ENCODE results near the gene CHIT1.
"Not testable (repeated sequence)": the region's sequence is repeated elsewhere in the genome, so short reads cannot be mapped to it uniquely, and the experiment has no call there.

The CHIT1 gene

DNA sequence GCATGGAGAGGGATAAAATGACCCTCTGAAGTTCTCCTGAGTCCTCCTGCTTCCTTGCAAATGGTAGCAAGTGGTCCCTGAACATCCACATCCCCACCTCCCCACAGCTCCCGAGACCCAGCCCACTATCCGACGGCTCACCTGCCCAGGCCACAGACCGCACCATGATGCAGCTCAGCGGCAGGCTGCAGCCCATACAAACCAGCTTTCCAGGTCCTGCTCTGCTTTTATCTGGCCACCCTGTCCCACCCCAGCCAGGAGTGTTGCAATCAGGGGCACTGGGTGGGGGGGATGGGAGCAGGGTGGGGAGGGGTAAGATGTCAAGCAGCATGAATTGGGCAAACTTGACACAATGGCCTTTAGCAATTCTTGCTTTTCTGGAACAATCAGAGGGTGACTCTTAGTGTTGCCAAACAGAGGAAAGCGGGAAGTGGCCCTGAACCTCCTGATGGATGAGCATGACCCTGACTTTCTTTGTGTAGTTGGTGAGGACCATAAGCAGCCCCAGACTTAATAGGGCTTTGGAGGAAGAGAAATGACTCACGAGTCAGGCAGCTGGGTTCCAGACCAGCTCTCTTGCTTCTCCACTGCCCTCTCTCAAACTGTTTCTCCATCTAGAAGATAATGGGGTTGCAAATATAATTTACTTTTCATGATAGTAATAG, at the start of gene CHIT1:
CHIT1 (minus strand) TSS at position 203 of the 665 bp plus-strand sequence; CDS start at position 166, 37 bp downstream.
- DNase-seq (ENCODE audit: low read depth), result no peak

DNA sequence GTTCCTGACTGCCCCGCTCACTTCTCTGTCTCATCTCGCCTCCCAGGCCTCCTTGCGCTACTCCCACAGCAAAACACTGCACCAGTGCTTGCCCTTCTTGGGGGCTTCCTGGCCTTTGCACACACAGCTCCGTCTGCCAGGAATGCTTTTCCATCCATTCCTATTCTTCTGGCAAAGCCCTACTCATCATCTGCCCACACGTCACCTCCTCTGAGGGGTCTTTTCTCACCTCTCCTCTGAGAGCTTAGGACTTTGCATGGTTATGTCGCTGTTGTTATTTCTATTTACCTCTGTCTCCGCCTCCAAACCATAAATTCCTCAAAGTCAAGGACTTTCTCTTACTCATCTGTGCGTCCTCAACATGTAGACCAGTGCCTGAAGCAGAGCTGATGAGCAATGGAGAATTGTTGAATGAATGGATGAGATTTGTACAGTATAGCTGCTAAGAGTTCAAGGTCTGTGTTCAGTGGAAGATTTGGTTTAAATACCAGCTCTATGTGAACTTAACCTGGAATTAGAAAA, 49.5 kb upstream of the CHIT1 start:
- DNase-seq (ENCODE audit: low read depth), result no peak

DNA sequence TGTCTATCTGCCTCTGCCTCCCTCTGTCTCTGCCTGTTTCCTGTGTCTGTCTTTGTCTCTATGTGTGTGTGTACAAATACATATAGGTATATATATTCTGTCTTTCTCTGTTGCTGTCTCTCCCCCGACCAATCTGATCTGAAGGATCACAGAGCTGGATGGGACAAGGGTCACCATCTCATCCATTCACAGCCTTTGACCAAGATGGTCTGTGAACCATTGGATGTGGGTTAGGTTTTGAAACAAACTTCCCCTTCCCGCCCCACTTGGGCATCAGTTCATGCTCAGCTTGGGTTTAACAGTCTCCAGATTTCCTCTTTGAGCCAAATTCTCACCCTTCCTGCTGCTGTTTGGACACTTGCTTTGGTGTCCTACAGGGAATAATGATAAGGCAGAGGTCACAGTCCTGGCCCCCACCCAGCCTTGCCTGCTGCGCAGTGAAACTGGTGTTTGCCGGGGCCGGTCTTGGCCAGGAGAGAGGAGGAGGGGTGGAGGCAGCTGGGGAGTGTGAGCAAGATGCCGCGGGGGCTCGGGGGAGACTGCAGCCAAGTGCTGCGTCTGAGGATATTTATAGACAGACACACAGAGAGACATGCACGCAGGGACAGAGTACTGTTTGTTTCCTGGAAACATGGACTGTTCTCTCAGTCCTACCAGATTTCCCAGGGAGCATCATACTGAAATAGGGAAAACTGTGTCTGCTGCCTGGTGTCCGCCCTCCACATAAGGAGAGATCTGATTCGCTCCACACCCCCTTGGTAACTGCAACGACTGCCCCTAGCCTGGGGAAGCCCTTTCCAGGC, 48.8 kb upstream of the CHIT1 start:
- no peak for DNase-seq (ENCODE audit: low read depth)

DNA sequence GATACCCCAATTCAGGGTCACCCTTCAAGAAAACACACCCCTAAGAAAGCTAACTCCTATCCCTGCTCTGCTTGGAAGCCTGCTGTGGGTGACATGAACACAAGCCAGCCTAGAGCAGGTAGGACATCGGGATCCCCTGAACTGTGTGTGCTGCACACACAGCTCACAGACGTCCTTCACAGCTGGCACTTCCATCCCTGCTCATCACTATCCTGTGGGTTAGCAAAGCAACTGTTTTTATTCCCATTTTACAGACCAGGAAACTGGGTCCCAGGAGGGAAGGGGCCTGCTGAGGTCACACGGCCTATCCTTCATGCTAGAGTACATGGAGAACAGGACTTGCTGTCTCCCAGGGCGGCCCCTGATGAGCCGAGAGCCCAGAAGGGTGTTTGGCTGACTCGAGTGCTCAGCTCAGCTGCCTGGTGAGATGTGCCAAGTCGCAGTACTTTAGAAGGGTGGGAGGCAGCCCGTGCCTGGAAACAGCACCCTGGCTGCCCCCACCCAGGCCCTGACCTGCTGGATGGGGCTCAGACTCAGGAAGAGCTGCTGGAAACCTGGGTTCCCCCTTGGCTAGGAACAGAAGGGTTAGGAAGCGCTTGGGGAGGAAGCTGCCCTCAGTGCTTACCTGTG, 47.6 kb upstream of the CHIT1 start:
- DNase-seq (ENCODE audit: low read depth), result no peak

DNA sequence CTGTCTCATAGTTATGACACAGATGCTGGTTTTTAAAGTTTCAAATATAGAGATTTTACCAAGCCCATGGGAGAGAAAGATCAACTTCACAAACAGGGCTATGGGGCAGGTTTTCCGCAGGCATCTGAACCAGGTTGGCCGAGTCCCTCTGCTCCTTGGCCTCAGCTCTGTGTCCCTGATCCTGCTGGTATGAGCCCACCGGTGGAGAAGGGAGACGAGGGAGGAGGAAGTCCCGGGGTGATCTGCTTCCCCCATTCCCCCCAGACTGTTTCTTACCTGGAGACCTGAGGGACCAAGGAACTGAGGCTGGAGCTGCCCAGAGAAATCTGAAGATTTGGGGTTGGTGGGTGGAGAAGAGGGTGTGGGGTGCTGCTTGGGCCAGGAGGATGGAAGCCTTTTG, 46.9 kb upstream of the CHIT1 start:
- DNase-seq (ENCODE audit: low read depth), result no peak

DNA sequence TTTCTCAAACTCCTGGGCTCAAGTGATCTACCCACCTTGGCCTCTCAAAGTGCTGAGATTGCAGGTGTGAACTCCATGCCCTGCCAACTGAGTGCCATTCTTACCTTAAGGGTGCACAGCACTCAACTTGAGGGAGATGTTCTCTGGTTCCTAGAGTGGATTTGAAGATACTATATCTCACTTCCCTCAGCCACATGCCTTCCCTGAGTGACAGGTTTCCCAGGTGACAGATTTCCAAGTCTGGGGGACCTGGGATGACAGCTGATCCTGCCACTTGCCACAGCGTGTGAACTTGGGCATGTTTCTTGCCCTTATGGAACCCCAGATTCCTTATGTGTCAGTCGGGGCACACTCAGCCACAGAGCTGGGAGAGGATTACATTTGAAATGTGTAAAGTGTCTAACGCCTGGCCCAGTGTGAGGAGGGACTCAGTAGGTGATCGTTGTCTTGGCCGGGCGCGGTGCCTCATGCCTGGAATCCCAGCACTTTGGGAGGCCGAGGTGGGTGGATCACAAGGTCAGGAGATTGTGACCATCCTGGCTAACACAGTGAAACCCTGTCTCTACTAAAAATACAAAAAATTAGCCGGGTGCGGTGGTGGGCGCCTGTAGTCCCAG, 46.3 kb upstream of the CHIT1 start:
- DNase-seq (ENCODE audit: low read depth), result no peak

DNA sequence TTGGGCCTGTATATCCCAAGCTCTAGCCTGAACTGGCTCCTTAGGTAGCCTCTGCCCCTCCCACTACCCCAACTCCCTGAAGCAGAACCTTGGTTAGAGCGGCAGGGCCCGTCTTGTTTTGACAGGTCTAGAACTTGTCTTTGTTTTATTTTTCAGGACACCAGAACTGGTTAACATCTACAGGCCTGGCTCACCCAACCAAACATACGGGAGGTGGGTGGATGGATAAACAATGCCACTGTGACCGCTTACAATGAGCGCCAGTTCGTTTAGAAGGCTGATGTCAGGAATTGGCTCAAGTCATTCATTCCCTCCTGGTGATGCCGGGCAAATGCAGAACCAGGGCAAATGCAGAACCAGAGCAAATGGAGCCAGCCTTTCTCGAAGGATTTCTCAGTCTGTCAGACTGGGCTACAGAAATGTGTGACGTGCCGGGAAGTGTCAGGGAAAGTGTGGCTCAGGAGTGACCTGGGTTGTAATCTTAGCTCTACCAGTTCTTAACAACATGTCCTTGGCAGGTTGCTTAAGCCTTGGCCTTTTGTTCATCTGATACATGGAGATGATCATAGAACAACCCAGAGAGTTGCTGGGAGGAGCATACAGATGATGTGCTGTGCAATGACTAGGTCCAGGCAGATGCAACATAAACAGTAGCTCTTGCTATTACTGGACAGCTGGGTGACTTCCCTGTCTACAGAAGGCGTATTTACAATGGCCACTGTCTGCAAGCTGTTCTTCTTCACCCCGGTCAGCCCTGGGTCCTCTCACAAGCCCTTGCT, 45.3 kb upstream of the CHIT1 start:
- no peak for DNase-seq (ENCODE audit: low read depth)

DNA sequence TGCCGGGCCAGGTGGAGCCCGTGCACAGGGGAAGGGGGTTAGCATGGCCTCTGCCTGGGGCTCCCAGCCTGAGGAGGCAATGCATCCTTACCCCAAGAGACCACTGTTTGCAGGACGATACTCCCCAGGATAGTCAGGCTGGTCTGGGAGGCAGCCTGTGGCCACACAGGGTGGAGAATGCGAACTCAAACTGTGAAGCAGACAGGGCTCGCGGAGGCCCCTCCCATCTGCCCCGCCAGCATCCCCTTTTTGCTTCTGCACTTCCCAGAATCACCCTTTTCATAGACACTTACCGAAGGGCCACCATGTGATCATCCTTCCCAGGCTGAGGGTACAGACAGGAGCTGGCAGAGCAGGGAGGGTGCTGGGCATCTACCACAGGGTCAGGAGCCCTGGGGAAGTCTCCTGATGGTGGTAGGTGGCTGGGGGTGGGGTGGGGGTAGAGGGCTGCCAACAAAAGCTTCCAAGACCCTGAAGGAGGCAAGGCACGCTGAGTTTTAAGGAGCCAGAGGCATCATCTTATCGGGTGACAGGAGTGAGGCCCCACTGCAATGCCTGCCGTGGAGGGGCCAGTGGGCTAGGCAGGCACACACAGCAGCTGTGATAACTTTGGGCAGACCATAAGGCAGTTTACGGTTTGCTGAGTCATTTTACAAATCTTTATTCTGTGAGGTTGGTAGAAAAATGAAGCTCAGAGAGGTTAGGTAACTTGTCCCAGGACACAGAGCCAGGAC, 44.6 kb upstream of the CHIT1 start:
- DNase-seq (ENCODE audit: low read depth), result no peak

DNA sequence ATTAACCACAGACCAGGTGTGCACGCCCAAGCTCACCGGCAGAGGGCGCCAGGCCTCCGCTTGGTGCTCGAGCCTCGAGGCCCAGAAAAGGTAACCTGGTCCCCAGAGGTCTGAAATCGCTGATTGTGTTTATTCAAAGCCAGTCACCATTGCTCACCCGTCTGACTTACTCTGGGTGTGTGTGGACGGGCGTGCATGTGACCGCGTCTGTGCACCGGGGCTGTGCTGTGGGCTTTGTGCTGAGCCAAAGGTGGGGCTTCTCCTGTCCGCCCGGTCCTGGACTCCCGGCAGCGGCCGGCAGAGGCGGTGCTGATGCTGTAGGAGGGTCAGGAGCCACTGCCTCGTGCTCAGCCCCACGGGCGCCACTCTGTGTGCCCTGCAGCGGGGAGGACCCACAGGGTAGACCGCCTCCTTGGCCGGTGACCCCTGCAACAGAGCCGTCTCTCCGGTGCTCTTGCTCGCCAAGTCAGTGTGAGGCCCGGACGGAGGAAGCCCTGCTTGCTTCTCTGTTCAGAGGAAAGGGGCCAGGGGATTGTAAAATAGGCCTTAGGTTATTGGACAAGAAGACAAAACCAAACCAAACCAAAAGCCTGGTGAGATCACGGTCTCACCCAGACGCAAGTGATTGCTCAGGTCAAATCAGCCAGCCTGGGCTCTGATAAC, 43.9 kb upstream of the CHIT1 start:
- peak; percentile 81 for DNase-seq (ENCODE audit: low read depth)

DNA sequence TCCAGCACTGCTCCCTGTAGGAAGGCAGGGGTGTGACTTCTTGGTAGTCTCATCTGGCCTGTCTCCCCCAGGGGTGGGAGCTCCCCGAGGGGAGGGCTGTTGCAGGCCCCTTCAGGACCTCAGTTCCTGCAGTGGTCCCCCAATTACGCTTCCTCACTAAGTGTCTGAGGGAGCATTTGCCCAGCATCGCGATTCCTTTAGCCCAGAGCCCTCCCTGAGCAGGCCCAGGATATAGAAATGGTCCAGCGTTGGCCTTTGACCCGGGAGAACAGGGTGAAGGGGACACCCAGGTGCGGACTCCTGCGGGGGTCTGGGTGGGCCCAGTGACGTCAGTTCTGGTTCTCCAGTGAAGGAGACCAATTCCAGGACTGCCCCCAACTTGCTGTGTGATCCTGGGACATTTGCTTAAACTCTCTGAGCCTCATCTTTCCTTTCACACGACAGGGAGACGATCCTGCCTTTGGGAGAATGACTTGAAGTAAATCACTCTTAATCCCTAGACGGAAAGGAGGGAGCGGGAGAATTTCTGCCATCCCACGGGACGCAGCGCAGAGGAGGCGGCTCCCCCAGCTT, 43.2 kb upstream of the CHIT1 start:
- no peak for DNase-seq (ENCODE audit: low read depth)

DNA sequence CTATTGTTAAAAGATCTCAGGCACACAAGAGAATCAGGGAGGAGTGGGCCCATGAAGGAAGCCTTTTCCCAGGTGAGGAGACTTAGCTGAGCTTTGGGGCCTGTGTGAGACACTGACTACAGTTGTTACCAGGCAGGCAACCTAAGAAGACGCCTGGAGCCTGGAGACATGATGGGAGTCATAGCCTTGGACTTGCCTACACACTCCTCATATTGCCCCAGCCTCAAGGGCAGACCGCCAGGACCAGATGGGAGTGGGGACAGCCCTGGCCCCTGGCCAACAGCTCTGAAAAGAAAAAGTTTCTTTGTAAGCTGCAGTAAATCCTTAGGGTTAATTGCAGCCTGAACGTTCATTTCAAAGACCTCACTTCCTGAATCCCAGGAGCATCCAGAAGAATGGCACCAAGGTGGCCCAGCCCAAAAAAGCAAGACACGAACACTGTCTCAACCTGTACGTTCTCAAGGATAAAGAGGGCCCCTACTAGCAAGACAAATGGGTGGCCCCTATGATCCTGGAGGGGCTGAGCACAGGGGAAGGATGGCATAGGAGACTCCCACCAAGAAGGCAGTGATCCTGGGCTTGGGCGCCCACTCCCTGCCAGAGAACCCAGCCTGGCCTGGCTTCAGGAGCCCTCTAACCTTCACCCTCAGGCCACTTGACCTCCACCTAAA, 42.6 kb upstream of the CHIT1 start:
- no peak for DNase-seq (ENCODE audit: low read depth)

DNA sequence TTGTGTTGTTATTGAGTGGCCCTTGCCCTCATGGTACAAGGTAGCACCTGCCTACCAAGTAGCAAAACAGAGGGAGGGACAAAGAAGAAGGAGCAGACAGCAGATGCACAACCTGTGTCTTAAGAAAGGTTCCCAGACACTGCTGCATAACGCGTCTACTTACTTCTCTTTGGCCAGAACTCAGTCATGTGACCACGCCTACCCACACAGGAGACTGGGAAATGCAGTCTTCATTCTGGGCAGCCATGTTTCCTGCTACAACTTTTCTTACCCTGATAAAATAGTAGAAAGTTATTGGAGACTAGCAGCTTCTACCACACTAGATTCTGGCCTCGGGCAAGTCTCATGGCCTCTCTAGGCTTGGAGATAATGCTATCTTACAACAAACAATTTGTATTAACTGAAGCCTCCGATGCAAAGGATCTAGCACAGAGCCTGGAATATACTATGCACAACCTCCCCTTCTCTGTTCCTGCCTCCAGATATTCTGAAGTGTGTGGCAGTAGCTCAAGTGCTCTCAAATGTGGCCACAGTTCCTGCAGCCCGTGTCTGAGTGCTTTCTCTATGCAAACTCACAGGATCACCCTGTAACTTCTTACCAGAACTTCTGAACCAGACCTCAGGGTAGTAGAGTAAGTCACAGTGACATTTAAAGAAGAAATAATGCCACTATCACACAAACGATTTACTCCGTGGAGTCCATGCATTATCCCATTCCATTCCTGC, 41.7 kb upstream of the CHIT1 start:
- no peak for DNase-seq (ENCODE audit: low read depth)

DNA sequence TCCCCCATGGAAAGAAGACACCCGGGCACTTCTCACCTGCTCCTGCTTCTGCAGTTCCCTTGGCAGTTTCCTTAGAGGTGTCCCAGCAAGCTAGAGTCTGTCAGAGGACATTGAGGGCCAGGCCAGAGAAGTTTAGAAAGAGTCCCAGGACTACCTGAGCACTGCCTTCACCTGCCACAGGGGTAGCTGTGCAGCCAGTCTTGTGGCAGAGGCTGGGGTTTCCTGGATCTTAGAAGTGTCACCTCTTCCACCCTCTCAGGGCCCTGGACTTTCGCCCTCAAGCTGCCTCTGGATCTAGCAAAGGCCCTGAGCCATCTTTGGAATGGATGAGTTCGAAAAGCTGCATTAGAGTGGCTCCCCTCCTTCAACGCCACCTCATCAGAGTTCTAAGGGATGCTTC, 41.0 kb upstream of the CHIT1 start:
- no peak for DNase-seq (ENCODE audit: low read depth)

DNA sequence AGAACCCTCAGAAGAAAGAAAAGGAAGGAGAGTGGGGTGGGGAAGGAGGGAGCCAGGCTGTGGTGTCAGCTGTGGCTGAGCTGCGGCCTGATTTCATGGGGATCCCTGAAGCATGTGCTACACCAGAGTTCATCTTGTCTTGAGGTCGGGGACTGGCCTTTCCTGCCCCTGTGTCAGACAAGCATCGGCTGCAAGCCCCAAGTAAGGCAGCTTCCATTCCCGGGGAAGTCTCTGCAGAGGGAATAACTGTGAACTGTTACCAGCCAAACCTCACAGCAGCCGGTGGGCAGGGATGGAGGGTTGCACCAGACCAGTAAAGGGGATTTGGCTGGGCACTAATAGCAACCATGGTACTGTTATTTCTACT, 40.2 kb upstream of the CHIT1 start:
- no peak for DNase-seq (ENCODE audit: low read depth)

DNA sequence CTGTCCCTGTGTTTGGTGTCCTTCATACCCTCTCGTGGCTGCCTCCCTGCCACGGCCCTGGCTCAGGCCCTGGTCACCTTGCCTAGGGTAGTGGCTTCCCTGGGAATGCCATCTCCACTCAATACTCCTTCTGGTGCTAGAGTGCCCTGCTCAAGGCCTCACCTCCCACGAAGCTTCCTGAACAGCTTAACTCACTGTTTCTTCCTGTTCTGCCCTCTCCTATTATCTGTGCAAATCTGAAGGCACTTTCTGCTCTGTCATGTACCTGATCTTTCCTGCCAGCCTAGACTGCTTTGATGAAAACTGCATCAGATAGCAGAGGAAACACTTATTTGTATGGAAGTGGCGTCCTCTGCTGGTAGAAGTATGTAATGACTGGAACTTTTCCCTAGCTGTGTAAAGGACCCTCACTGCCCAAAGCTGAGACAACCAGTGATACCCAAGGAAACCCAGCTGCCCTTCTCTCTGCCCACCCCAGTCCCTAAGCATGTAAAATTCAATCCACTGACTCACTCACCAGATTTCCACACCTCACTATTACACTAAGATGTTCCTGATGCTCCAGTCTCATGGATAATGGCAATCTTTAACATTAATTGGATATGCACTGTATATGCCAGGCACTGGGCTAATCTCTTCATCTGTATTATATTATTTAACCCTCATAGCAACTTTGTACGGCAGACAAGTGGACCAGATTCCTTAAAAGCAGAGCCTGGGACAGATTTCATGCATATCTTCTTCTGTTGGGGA, 39.6 kb upstream of the CHIT1 start:
- DNase-seq (ENCODE audit: low read depth), result no peak

DNA sequence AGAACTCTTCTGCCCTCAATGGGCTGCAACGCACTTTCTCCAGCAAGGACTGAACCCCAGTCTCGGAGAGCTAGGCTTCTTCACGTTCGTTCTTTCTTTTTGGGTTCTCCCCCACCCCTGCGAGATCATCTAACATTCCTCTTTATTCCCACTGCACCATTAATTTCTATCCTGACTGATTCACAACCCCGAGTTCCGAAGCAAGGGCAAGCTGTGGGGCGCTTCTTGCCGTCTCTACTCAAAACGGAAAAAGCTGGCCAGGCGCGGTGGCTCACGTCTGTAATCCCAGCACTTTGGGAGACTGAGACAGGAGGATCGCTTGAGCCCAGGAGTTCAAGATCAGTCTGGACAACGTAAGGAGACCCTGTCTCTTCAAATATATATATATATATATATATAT, 38.4 kb upstream of the CHIT1 start:
- DNase-seq (ENCODE audit: low read depth), result no peak

DNA sequence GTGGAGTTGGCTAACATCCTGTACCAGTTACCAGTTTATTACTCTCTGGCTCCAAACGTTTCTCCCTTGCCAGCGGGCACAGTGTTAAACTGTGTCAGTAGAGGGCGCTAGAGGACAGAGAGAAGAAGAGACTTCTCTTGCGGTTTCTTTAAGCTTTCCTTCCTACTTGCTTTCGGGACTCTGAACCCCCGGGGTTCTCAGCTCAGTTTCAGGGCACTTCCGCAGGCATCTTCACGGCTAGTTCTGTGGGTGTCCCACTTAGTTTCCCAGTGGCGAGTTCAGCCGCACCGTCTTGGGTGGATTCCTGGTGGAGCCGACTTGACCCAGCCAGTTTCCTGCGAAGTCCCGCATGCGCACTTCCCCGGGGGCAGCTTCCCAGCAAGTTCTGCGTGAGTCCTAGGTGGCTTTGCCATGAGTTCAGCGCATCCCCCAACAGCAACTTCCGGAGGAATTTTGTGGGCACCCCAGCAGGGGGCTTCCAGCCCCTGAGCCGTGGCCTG, 37.9 kb upstream of the CHIT1 start:
- DNase-seq (ENCODE audit: low read depth), result peak; percentile 59

DNA sequence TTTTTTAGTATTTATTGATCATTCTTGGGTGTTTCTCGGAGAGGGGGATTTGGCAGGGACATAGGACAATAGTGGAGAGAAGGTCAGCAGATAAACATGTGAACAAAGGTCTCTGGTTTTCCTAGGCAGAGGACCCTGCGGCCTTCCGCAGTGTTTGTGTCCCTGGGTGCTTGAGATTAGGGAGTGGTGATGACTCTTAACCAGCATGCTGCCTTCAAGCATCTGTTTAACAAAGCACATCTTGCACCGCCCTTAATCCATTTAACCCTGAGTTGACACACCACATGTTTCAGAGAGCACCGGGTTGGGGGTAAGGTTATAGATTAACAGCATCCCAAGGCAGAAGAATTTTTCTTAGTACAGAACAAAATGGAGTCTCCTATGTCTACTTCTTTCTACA, 36.7 kb upstream of the CHIT1 start:
- DNase-seq (ENCODE audit: low read depth), result not testable (repeated sequence)

Measured in stimulated activated CD8-positive, alpha-beta memory T cell treated with anti-CD3 and anti-CD28 coated beads, Interleukin-12 subunit alpha, Interleukin-12 subunit beta, amount 100 ng/mL, for 4 hours (primary cell).